Activated T-helper 2 cell treated with anti-CD3 and anti-CD28 coated beads, Interferon-gamma antibody, Interleukin-2, Interleukin-4, amounts not matched to agents 10 μg/mL and 5 μg/mL and 100 μg/mL, durations not matched to agents 14 hours and 24 hours and 36 hours (primary cell): ENCODE measurements around the gene DLG2. TPM values are rescaled to one million over a fixed set of nuclear protein-coding genes. Genes with fewer than 3 reads are reported as not detected.

Experiments
- DNase-seq: peaks from one replicate; pipeline ENCODE4 v3.0.0; 2021; ENCODE audit warnings: low spot score
- H3K27ac Mint-ChIP-seq: one replicate; pipeline ENCODE4 v1.8.0; 2021; ENCODE audit warnings: mixed read lengths
- H3K27me3 Mint-ChIP-seq: one replicate; pipeline ENCODE4 v1.8.0; 2021; ENCODE audit warnings: low read depth, mixed read lengths
- H3K36me3 Mint-ChIP-seq: one replicate; pipeline ENCODE4 v1.8.0; 2021; ENCODE audit warnings: low read depth, mixed read lengths
- H3K4me1 Mint-ChIP-seq: one replicate; pipeline ENCODE4 v1.8.0; 2021; ENCODE audit warnings: low read depth, mixed read lengths
- H3K4me3 Mint-ChIP-seq: one replicate; pipeline ENCODE4 v1.8.0; 2021; ENCODE audit warnings: low read depth, mild to moderate bottlenecking, moderate library complexity, mixed read lengths
- H3K9me3 Mint-ChIP-seq: one replicate; pipeline ENCODE4 v1.8.0; 2021; ENCODE audit warnings: mixed read lengths
- intact Hi-C: fragments of 100-400 bp; cut with micrococcal nuclease; formaldehyde crosslinking; loops from one replicate; pipeline ENCODE4 v1.15.1; 2023
- total RNA-seq: library from RNA; stranded (reverse); gene quantifications from 2 replicates; pipeline ENCODE4 v1.2.3, GENCODE V29; 2022

Gene DLG2
- total RNA-seq, 1 donor from 2014 or later = 1.8 TPM

DNA sequence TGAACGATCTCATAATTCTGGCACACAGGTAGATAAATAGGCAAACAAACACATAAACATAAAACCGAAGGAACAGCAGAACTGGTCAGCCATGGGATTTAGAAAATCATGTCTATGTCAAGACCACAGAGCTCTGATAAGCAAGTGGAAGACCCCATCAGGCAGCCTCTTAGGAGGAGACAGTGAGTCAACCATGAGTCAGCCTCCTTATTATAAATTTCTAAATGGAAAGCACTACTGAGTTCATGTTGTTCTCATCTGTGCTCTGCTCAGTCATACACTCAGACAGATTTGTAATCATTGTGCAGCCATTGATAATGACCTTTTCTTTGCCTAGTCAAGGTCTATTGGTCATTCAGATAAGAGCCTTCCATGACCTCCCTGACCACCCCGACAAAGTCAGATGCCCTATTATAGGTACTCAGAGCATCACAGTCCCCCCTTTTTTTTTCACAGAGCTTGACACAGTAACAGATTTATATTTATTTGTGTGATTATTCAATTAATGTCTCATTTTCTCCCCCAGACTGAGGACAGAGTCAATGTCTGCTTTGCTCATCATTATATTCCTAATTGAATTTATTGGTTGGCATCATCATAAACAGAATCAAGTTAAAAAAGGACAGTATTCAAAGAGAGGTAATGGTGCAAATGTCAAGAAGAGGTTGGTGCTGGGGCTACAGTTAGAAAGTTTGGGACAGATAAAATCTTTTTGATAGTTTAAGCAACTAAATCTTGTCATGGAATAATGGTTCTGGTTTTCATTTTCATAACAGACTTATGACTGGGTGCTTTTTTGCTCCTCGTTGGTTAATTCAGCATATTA lies 1761.3 kb downstream of the DLG2 start:
- Mint-ChIP-seq H3K9me3 (no peaks in the 10 kb centered on the region), H3K27me3 (no peaks in the 10 kb centered on the region), H3K27ac (no peak overlapping the region), H3K4me3 (no peak overlapping the region), H3K36me3 (no peaks in the 10 kb centered on the region), H3K4me1 (no peaks in the 10 kb centered on the region)
- no peak for DNase-seq
- intact Hi-C loops = no loop called here

DNA sequence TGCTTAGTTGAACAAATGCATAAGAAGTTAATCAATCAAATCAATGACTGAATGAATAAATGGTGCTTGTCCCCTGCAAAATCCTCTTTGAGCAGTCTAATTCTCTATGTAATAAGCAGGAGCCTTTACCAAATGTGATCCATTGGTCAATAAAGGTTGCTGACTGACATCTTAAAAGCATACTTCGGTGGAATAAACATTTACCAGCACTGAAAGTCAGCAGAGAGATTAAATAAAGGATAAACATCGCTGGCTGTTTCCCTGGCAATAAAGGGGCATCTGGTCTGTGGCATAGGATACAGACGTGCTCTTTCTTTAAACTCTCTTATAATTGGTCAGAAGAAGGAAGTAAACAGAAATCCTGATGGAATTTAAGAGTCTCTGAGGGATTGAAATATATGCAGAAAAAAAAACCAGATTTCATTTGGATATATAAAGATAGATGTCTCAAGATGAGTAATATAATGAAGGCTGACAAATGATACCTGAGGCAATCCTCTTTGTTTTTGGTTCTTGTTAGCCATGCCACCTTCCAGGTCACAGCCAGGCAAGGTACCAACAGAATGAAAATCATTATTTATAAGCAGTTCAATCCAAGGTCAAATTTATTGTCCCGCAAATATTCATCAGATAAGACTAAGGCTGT lies 1762.6 kb downstream of the DLG2 start:
- no peaks in the 10 kb centered on the region for H3K9me3 Mint-ChIP-seq
- intact Hi-C loops = no loop called here
- DNase-seq = no peak
- no peak overlapping the region for H3K4me3 Mint-ChIP-seq
- H3K27me3 Mint-ChIP-seq = no peaks in the 10 kb centered on the region
- no peak overlapping the region for H3K27ac Mint-ChIP-seq
- no peaks in the 10 kb centered on the region for H3K4me1 Mint-ChIP-seq
- no peaks in the 10 kb centered on the region for H3K36me3 Mint-ChIP-seq

DNA sequence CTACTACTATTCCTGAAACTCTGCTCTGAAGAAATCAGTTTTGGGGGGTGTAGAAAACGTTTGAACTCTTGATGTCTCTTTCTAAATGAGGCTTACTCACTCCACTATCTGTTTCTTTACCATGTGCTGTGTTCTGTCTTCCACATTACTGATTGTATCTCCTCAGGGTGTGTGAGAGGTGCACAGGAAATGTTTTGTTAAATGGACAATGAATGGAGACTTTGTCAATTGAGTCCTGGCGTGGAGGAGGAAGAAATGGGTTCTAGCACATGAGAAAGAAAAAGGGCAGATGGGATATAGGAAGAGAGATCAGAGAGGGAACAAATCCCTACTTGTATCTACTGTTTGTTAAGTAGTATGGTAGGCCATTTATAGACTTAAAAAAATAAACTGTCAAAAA lies 1763.9 kb downstream of the DLG2 start:
- no peak for DNase-seq
- Mint-ChIP-seq H3K4me1 (no peaks in the 10 kb centered on the region), H3K27ac (no peak overlapping the region), H3K4me3 (no peak overlapping the region), H3K36me3 (no peaks in the 10 kb centered on the region), H3K9me3 (peaks cover 6% of the 10 kb centered on the region), H3K27me3 (no peaks in the 10 kb centered on the region)
- intact Hi-C loops = no loop called here

DNA sequence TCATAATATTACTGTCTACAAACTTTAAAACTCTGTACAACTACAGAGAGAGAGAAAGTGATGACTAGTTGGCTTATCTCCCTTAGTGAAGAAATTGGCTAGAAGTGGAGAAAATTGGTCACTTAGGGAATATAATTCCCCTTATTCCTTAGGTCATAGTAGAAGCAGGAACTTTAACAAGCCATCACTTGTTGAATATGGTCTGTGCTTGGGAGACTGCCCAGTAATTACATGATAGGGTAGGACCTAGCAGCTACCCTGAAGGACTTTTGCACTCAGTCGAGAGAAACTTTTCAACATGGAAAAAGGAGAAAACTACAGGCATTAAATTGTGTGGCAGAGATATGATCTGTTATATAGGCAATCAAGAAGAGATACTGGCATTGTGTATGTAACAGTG lies 1764.5 kb downstream of the DLG2 start:
- Mint-ChIP-seq H3K9me3 (peaks cover 6% of the 10 kb centered on the region), H3K27ac (no peak overlapping the region), H3K4me1 (no peaks in the 10 kb centered on the region), H3K4me3 (no peak overlapping the region), H3K36me3 (no peaks in the 10 kb centered on the region), H3K27me3 (no peaks in the 10 kb centered on the region)
- intact Hi-C loops = no loop called here
- no peak for DNase-seq

DNA sequence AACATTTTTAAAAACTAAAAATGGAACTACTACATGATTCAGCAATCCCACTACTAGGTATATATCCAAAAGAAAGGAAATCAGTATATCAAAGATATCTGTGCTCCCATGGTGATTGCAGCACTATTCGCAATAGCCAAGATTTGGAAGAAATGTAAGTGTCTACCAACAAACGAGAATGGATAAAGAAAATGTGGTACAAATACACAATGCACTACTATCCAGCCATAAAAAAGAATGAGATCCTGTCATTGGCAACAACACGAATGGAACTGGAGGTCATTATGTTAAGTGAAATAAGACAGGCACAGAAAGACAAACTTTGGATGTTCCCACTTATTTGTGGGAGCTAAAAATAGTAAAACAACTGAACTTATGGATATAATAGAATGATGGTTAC lies 1765.1 kb downstream of the DLG2 start:
- Mint-ChIP-seq H3K36me3 (no peaks in the 10 kb centered on the region), H3K4me1 (no peaks in the 10 kb centered on the region), H3K4me3 (no peak overlapping the region), H3K27ac (no peak overlapping the region), H3K27me3 (no peaks in the 10 kb centered on the region), H3K9me3 (peaks cover 6% of the 10 kb centered on the region)
- DNase-seq = no peak
- intact Hi-C loops = no loop called here

DNA sequence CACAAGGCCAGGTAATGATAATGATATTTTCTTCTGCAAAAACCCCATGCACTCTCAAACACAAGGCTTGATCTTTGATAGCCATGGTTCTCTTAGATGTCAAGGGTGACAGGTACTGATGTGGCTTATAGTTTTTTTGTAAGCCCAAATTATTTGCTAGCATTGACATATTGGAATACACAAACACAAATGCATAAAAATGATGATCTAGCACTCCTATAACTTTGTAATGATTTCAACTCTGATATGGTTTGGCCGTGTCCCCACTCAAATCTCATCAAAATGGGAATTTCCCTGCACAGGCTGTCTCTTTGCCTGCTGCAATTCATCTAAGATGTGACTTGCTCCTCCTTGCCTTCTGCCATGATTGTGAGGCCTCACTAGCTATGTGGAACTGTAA lies 1768.5 kb downstream of the DLG2 start:
- Mint-ChIP-seq H3K27ac (no peak overlapping the region), H3K9me3 (peaks cover 6% of the 10 kb centered on the region), H3K27me3 (no peaks in the 10 kb centered on the region), H3K4me1 (no peaks in the 10 kb centered on the region), H3K36me3 (no peaks in the 10 kb centered on the region), H3K4me3 (no peak overlapping the region)
- DNase-seq = no peak
- intact Hi-C loops = no loop called here

DNA sequence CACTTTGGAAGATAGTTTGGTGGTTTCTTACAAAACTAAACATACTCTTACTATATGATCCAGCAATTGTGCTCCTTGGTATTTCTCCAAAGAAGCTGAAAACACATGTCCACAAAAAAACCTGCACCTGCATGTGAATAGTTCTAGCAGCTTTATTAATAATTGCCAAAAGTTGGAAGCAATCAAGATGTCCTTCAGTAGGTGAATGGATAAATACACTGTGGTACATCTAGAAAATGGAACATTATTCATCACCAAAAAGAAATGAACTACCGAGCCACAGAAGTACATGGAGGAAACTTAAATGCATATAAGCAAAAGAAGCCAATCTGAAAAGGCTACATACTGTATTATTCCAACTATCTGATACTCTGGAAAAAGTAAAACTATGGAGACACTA lies 1771.9 kb downstream of the DLG2 start:
- Mint-ChIP-seq H3K4me1 (no peaks in the 10 kb centered on the region), H3K27me3 (no peaks in the 10 kb centered on the region), H3K27ac (no peak overlapping the region), H3K4me3 (no peak overlapping the region), H3K9me3 (peaks cover 6% of the 10 kb centered on the region), H3K36me3 (no peaks in the 10 kb centered on the region)
- intact Hi-C loops = no loop called here
- DNase-seq = no peak

DNA sequence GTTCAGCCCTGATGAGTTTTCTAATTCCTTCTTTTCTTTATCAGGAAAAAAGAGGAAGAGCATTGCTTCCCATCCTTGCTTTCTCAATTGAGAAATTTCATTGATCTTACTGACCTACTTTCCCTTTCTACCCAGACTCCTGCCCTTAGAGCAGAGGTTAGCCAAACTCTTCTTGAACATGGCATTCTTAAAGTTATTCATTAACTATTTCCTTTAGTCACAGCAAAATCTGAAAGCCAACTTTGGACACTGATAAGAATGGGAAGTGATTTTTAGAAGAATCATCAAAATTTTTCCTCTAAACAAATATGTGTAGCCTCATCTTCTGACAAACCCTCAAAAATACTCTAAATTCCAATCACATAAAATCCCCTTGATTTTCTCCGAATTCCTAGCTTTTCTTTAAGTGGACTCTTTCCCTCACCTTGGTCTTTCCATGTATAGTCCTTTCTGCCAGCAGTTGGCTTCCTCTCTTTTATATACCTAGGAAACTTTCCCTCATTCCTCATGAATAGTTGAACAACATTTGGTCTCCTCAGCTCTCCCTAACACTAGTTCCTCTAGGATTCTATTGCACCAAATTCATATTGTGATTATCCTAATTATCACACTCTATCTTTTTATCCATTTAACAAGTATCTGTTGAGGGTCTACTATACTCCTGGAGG lies 1774.2 kb downstream of the DLG2 start:
- intact Hi-C loops = no loop called here
- H3K4me1 Mint-ChIP-seq = no peaks in the 10 kb centered on the region
- H3K4me3 Mint-ChIP-seq = no peak overlapping the region
- no peaks in the 10 kb centered on the region for H3K9me3 Mint-ChIP-seq
- no peaks in the 10 kb centered on the region for H3K27me3 Mint-ChIP-seq
- DNase-seq = no peak
- no peak overlapping the region for H3K27ac Mint-ChIP-seq
- no peaks in the 10 kb centered on the region for H3K36me3 Mint-ChIP-seq

DNA sequence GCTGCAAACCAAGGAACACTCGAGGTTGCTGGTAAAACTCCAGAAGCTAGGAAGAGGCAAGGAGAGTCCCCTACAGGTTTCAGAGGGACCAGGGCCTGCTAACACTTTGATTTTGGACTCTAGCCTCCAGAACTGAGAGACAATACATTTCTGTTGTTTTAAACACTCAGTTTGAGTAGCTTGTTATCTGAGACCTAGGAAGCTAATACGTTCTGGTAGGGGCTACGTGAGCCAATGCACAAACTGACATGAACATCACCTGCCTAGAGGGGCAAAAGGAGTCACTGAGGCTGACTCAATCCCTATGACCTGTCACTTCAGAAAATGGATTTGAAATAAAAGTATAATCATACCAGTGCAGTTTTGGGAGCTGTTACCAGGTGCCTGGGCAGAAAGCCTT lies 1775.1 kb downstream of the DLG2 start:
- H3K36me3 Mint-ChIP-seq = no peaks in the 10 kb centered on the region

DNA sequence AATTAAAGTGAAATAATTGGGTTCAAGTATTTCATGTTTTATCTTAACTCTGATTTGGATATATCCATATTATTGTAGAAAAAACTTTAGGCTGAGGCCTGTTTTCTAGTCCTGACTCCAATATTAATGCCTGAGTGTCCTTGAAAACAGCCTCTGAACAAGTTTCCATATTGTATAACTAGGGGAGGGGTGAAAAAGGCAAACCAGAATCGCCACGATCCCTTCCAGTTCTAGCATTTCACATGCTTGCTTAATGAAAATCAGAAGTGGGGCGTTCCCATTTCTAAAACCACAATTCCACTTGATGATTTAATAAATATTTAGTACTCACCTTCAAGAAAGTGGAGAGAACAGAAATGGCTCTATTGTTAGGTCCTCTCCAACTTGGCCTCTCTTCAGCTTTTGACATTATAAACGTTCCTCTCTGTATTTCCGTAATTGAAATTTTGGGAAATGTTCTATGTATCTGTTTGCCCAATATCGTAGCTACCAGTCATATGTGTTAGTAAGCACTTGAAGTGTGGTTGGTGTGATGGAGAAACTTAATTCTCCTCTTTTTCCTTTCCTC lies 1779.6 kb downstream of the DLG2 start:
- H3K4me3 Mint-ChIP-seq = no peak overlapping the region
- no peaks in the 10 kb centered on the region for H3K9me3 Mint-ChIP-seq
- no peaks in the 10 kb centered on the region for H3K36me3 Mint-ChIP-seq
- H3K27ac Mint-ChIP-seq = no peak overlapping the region
- intact Hi-C loops = no loop called here
- H3K27me3 Mint-ChIP-seq = no peaks in the 10 kb centered on the region
- H3K4me1 Mint-ChIP-seq = no peaks in the 10 kb centered on the region
- no peak for DNase-seq

More for the DNA sequence above, 1775.1 kb downstream of the DLG2 start:
- intact Hi-C loops = no loop called here
- no peak for DNase-seq
- Mint-ChIP-seq H3K4me3 (no peak overlapping the region), H3K4me1 (no peaks in the 10 kb centered on the region), H3K9me3 (no peaks in the 10 kb centered on the region), H3K27me3 (no peaks in the 10 kb centered on the region), H3K27ac (no peak overlapping the region)

DNA sequence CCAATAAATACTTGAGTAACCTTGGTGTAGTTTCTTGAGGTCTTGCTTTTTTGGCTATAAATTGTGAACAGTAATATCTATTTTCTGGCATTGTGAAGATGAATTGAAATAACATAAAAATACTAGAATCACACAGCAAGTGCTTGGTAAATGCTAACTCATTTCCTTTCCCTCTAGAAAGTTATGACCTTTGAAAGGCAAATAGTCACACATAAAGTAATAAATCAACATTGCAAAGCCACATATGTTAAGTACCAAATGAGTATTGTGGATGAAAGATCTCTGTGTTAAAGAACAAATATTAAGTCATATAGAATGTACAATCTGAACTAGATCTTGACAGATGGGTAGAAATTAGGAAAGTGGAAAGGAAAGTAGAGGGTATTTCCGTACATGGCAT lies 1781.3 kb downstream of the DLG2 start:
- no peak overlapping the region for H3K4me3 Mint-ChIP-seq
- H3K27ac Mint-ChIP-seq = no peak overlapping the region
- H3K36me3 Mint-ChIP-seq = no peaks in the 10 kb centered on the region
- no peaks in the 10 kb centered on the region for H3K9me3 Mint-ChIP-seq
- no peaks in the 10 kb centered on the region for H3K27me3 Mint-ChIP-seq
- intact Hi-C loops = no loop called here
- DNase-seq = no peak
- H3K4me1 Mint-ChIP-seq = no peaks in the 10 kb centered on the region

DNA sequence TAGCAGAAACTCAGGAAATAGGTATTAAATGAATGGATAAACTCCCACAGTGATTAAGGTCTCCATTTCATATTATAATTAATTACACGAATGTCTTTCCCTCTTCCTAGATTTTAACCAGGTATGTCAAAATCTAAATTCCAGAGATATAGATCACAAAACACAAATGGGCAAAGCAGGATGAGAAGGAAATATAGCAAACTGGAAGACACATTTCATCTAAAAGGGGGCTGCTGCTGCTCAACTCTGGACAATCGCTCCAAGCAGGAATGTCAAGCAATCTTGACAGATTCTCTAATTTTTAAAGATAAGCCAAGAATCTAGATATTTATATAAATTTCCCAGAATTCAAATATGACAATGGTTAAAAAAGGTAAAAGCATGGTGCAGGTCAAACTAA lies 1786.8 kb downstream of the DLG2 start:
- intact Hi-C loops = no loop called here
- Mint-ChIP-seq H3K27me3 (no peaks in the 10 kb centered on the region), H3K36me3 (no peaks in the 10 kb centered on the region), H3K27ac (no peak overlapping the region), H3K9me3 (no peaks in the 10 kb centered on the region), H3K4me3 (no peak overlapping the region), H3K4me1 (peaks cover under 1% of the 10 kb centered on the region)
- DNase-seq = no peak
